22Rv1 (cell line): ENCODE data around the gene HSD17B13.

Experiments used
- H3K27ac ChIP-seq: fragments of 450-650 bp; 2 replicates; pipeline ENCODE4 v1.5.1; 2017
- CTCF ChIP-seq: fragments of 450-650 bp; IDR thresholded peaks from 2 replicates; pipeline ENCODE4 v1.5.1; 2017; ENCODE audit warnings: mild to moderate bottlenecking
- ZFX ChIP-seq: fragments of 450-650 bp; IDR thresholded peaks from 2 replicates; pipeline ENCODE4 v1.6.1; 2017; ENCODE audit warnings: antibody characterized with exemption, borderline replicate concordance

HSD17B13 gene

GRCh38 chr4:87322754-87323153 lies at the start of gene HSD17B13:
Gene HSD17B13, minus strand, starts transcription at chr4:87322882. Its CDS starts 41 bp downstream, at chr4:87322841.
- TF ChIP-seq CTCF, result no peak
- TF ChIP-seq ZFX, result no peak
- H3K27ac ChIP-seq, result no peak within 1 kb of the TSS

GRCh38 chr4:87370068-87370467 lies 47.4 kb upstream of the HSD17B13 start:
- TF ChIP-seq ZFX (no peak), CTCF (no peak)
- no peak overlapping the region for H3K27ac ChIP-seq

GRCh38 chr4:87366521-87367162 lies 44.0 kb upstream of the HSD17B13 start:
- no peak for TF ChIP-seq CTCF
- TF ChIP-seq ZFX, result no peak
- no peak overlapping the region for H3K27ac ChIP-seq

GRCh38 chr4:87365348-87365747 lies 42.7 kb upstream of the HSD17B13 start:
- H3K27ac ChIP-seq, result no peak overlapping the region
- no peak for TF ChIP-seq ZFX
- no peak for TF ChIP-seq CTCF

- no peak for TF ChIP-seq ZFX
- no peak for TF ChIP-seq CTCF
- H3K27ac ChIP-seq, result no peak overlapping the region
Observed at GRCh38 chr4:87363552-87363951, 40.9 kb upstream of the HSD17B13 start.

- H3K27ac ChIP-seq, result no peak overlapping the region
- TF ChIP-seq CTCF (no peak), ZFX (no peak)
Observed at GRCh38 chr4:87360338-87360935, 37.8 kb upstream of the HSD17B13 start.

GRCh38 chr4:87359258-87359657 lies 36.6 kb upstream of the HSD17B13 start:
- no peak for TF ChIP-seq ZFX
- no peak for TF ChIP-seq CTCF
- H3K27ac ChIP-seq, result no peak overlapping the region
